ENCODE measurements around the gene CBX5. TPM values are rescaled to one million over a fixed set of nuclear protein-coding genes. Genes with fewer than 3 reads are reported as not detected.
"Not testable (repeated sequence)": the region's sequence is repeated elsewhere in the genome, so short reads cannot be mapped to it uniquely, and the experiment has no call there.

Gene CBX5
- polyA plus RNA-seq, 1 donor from 2014 or later = 57.1 TPM

DNA sequence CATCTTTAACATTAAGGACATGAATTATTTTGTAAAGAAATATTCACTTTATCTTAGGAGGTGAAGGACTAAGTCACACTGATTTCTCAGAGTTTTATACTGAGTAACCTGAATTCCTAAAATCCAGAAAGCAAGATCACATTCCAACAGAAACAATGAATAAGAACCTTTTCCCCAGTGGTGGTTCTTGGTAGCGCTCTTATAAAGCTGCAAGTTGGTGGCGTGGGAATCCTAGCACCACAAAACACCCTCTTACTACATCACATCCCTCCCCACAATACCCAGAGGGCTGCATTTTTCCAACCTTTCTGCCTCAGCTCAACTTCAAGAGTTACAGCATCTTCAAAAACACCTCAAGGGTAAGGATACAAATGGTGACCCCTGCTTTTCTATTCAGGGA is 47.1 kb downstream of the CBX5 start:
- H3K79me2 ChIP-seq (replicated peaks; ENCODE audit: insufficient read depth, low read length) = no peaks in the 10 kb centered on the region
- H3K27ac ChIP-seq (ENCODE audit: low read length) = no peak overlapping the region
- H3F3A ChIP-seq (ENCODE audit: insufficient read depth, low read length, poor library complexity, severe bottlenecking) = no peaks in the 10 kb centered on the region
- no peaks in the 10 kb centered on the region for H3K27me3 ChIP-seq (ENCODE audit: insufficient read depth, low read depth, low read length)
- no peaks in the 10 kb centered on the region for H3K9me3 ChIP-seq (ENCODE audit: low read length)
- TF ChIP-seq SMC3 (conservative IDR thresholded peaks at IDR 0.05; ENCODE audit: poor library complexity) (no peak), TAF1 (IDR thresholded peaks at IDR 0.05; ENCODE audit: low read depth) (no peak), POLR2AphosphoS5 (IDR thresholded peaks at IDR 0.05) (no peak), RAD21 (conservative IDR thresholded peaks at IDR 0.05) (no peak), EP300 (conservative IDR thresholded peaks at IDR 0.05; ENCODE audit: poor library complexity, severe bottlenecking) (no peak)
- TF ChIP-seq, protein P1, sequence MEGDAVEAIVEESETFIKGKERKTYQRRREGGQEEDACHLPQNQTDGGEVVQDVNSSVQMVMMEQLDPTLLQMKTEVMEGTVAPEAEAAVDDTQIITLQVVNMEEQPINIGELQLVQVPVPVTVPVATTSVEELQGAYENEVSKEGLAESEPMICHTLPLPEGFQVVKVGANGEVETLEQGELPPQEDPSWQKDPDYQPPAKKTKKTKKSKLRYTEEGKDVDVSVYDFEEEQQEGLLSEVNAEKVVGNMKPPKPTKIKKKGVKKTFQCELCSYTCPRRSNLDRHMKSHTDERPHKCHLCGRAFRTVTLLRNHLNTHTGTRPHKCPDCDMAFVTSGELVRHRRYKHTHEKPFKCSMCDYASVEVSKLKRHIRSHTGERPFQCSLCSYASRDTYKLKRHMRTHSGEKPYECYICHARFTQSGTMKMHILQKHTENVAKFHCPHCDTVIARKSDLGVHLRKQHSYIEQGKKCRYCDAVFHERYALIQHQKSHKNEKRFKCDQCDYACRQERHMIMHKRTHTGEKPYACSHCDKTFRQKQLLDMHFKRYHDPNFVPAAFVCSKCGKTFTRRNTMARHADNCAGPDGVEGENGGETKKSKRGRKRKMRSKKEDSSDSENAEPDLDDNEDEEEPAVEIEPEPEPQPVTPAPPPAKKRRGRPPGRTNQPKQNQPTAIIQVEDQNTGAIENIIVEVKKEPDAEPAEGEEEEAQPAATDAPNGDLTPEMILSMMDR (IDR thresholded peaks at IDR 0.05; ENCODE audit: poor library complexity, severe bottlenecking) = peak; percentile 12
- H3K9me2 ChIP-seq (ENCODE audit: insufficient read depth, low read length) = no peaks in the 10 kb centered on the region
- H4K20me1 ChIP-seq (ENCODE audit: insufficient read depth) = no peaks in the 10 kb centered on the region
- peaks cover 6% of the 10 kb centered on the region for H3K36me3 ChIP-seq (ENCODE audit: insufficient read depth, low read length)
- H3K4me3 ChIP-seq (ENCODE audit: low read length) = no peak overlapping the region
- no peak overlapping the region for H2AFZ ChIP-seq (ENCODE audit: low read depth, low read length)
- H3K4me2 ChIP-seq (ENCODE audit: low read length) = no peak overlapping the region
- H3K9ac ChIP-seq (ENCODE audit: low read length) = no peak overlapping the region

DNA sequence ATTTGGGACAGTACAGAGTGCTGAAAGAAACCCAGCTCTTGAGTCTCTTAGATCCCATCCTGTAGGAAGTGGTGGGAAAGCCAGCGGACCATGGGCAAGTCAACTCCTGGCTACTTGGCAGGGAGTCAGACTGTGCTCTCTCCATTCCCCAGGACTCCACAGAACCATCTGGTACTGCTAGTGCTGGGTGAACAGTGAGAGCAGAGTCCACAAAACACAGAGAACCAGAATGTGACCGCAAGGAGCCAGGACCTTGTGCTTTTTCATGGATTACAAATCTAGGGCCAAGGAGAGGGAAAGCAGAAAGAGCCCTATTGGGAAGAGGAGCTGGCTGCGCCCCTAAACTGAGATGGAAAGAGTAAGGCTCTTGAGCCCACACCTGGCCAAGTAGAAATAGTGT is 48.7 kb downstream of the CBX5 start:
- H3K9me3 ChIP-seq (ENCODE audit: low read length); H2AFZ ChIP-seq (ENCODE audit: low read depth, low read length); H3K79me2 ChIP-seq (replicated peaks; ENCODE audit: insufficient read depth, low read length); H3K4me3 ChIP-seq (ENCODE audit: low read length); H3F3A ChIP-seq (ENCODE audit: insufficient read depth, low read length, poor library complexity, severe bottlenecking); H4K20me1 ChIP-seq (ENCODE audit: insufficient read depth); H3K4me2 ChIP-seq (ENCODE audit: low read length); H3K9ac ChIP-seq (ENCODE audit: low read length); H3K36me3 ChIP-seq (ENCODE audit: insufficient read depth, low read length); H3K27me3 ChIP-seq (ENCODE audit: insufficient read depth, low read depth, low read length); H3K9me2 ChIP-seq (ENCODE audit: insufficient read depth, low read length); H3K27ac ChIP-seq (ENCODE audit: low read length): not testable (repeated sequence)

DNA sequence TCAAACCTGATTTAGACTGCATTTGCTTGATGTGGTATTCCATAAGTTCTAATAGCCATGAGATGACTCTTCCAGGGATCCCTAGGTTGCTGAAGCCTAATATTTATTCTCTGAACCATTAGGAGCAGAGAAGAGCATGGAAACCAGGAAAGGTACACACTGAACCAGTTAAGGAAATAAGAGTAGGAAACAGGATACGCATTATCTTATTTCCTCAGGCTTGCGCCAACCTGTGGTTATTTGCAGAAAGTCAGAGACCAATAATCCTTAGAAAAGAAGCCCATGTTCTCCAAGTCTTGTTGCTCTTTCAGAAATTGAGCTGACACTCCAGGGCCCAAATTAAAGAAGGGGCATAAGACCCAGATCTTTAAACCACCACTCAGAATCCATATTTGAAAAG is 49.4 kb downstream of the CBX5 start:
- no peak overlapping the region for H2AFZ ChIP-seq (ENCODE audit: low read depth, low read length)
- no peaks in the 10 kb centered on the region for H3F3A ChIP-seq (ENCODE audit: insufficient read depth, low read length, poor library complexity, severe bottlenecking)
- H3K9me2 ChIP-seq (ENCODE audit: insufficient read depth, low read length) = no peaks in the 10 kb centered on the region
- H3K9ac ChIP-seq (ENCODE audit: low read length) = no peak overlapping the region
- H3K27me3 ChIP-seq (ENCODE audit: insufficient read depth, low read depth, low read length) = no peaks in the 10 kb centered on the region
- no peak overlapping the region for H3K4me3 ChIP-seq (ENCODE audit: low read length)
- no peak for TF ChIP-seq EP300 (conservative IDR thresholded peaks at IDR 0.05; ENCODE audit: poor library complexity, severe bottlenecking)
- no peaks in the 10 kb centered on the region for H3K9me3 ChIP-seq (ENCODE audit: low read length)
- H3K4me2 ChIP-seq (ENCODE audit: low read length) = no peak overlapping the region
- H3K36me3 ChIP-seq (ENCODE audit: insufficient read depth, low read length) = peaks cover 6% of the 10 kb centered on the region
- H3K79me2 ChIP-seq (replicated peaks; ENCODE audit: insufficient read depth, low read length) = no peaks in the 10 kb centered on the region
- H4K20me1 ChIP-seq (ENCODE audit: insufficient read depth) = no peaks in the 10 kb centered on the region
- no peak overlapping the region for H3K27ac ChIP-seq (ENCODE audit: low read length)

DNA sequence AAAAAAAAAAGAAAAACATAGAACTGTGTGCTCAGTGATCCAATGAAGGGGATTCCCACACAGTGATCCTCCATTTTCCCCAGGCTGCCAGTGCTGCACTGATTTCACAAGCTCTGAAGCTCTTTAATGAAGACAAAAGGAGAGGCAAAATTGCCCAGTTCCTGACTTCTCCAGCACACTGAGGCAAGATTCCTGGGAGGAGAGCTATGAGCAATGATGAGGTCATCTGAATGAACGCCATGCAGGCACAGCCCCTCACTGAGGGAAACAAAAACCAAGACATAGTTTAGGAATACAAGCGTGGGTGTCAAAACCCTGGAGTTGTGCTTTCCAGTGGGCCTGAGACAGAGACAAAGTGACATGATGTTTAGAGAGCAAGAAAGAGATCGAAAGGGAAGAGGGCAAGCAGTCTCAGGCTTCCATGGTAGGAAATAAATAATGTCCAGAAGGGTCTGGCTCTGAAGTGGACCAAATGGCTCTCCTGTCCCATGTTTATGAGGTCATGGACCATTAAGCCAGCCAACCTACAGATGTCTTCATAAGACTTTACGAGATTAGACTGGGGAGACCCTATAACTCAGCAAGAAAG is 50.2 kb downstream of the CBX5 start:
- H3K79me2 ChIP-seq (replicated peaks; ENCODE audit: insufficient read depth, low read length) = no peaks in the 10 kb centered on the region
- no peaks in the 10 kb centered on the region for H3F3A ChIP-seq (ENCODE audit: insufficient read depth, low read length, poor library complexity, severe bottlenecking)
- H3K36me3 ChIP-seq (ENCODE audit: insufficient read depth, low read length) = peaks cover 6% of the 10 kb centered on the region
- TF ChIP-seq POLR2AphosphoS5 (IDR thresholded peaks at IDR 0.05) (no peak), EZH2 (IDR thresholded peaks at IDR 0.05; ENCODE audit: borderline replicate concordance, insufficient read depth, low read length, poor library complexity, severe bottlenecking) (no peak), EP300 (conservative IDR thresholded peaks at IDR 0.05; ENCODE audit: poor library complexity, severe bottlenecking) (no peak), SMC3 (conservative IDR thresholded peaks at IDR 0.05; ENCODE audit: poor library complexity) (no peak), MXI1 (conservative IDR thresholded peaks at IDR 0.05; ENCODE audit: poor library complexity, severe bottlenecking) (no peak), RAD21 (conservative IDR thresholded peaks at IDR 0.05) (no peak), TAF1 (IDR thresholded peaks at IDR 0.05; ENCODE audit: low read depth) (no peak)
- TF ChIP-seq, protein P2, sequence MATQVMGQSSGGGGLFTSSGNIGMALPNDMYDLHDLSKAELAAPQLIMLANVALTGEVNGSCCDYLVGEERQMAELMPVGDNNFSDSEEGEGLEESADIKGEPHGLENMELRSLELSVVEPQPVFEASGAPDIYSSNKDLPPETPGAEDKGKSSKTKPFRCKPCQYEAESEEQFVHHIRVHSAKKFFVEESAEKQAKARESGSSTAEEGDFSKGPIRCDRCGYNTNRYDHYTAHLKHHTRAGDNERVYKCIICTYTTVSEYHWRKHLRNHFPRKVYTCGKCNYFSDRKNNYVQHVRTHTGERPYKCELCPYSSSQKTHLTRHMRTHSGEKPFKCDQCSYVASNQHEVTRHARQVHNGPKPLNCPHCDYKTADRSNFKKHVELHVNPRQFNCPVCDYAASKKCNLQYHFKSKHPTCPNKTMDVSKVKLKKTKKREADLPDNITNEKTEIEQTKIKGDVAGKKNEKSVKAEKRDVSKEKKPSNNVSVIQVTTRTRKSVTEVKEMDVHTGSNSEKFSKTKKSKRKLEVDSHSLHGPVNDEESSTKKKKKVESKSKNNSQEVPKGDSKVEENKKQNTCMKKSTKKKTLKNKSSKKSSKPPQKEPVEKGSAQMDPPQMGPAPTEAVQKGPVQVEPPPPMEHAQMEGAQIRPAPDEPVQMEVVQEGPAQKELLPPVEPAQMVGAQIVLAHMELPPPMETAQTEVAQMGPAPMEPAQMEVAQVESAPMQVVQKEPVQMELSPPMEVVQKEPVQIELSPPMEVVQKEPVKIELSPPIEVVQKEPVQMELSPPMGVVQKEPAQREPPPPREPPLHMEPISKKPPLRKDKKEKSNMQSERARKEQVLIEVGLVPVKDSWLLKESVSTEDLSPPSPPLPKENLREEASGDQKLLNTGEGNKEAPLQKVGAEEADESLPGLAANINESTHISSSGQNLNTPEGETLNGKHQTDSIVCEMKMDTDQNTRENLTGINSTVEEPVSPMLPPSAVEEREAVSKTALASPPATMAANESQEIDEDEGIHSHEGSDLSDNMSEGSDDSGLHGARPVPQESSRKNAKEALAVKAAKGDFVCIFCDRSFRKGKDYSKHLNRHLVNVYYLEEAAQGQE (IDR thresholded peaks at IDR 0.05; ENCODE audit: borderline replicate concordance) = no peak
- TF ChIP-seq, protein P1 (IDR thresholded peaks at IDR 0.05; ENCODE audit: poor library complexity, severe bottlenecking) = no peak
- H3K27ac ChIP-seq (ENCODE audit: low read length) = no peak overlapping the region
- H2AFZ ChIP-seq (ENCODE audit: low read depth, low read length) = no peak overlapping the region
- no peaks in the 10 kb centered on the region for H3K27me3 ChIP-seq (ENCODE audit: insufficient read depth, low read depth, low read length)
- H3K9ac ChIP-seq (ENCODE audit: low read length) = no peak overlapping the region
- no peak overlapping the region for H3K4me3 ChIP-seq (ENCODE audit: low read length)
- H3K9me2 ChIP-seq (ENCODE audit: insufficient read depth, low read length) = no peaks in the 10 kb centered on the region
- no peak overlapping the region for H3K4me2 ChIP-seq (ENCODE audit: low read length)
- no peaks in the 10 kb centered on the region for H4K20me1 ChIP-seq (ENCODE audit: insufficient read depth)
- H3K9me3 ChIP-seq (ENCODE audit: low read length) = no peaks in the 10 kb centered on the region

Data from neural cell (in vitro differentiated cells).